MM.1S (cell line): ENCODE results near the gene TGFBR3.

Experiments used
- EZH2phosphoT487 ChIP-seq: fragments of 300-600 bp; sonication (generic); IDR thresholded peaks from 2 replicates; pipeline ENCODE4 v1.6.1; 2018; ENCODE audit warnings: antibody characterized with exemption, low read length
- TF ChIP-seq, protein P1 (sequence below): fragments of 300-600 bp; sonication (generic); IDR thresholded peaks from 2 replicates; pipeline ENCODE4 v1.5.1; 2016; ENCODE audit warnings: antibody characterized with exemption, low read length, mixed read lengths

DNA sequence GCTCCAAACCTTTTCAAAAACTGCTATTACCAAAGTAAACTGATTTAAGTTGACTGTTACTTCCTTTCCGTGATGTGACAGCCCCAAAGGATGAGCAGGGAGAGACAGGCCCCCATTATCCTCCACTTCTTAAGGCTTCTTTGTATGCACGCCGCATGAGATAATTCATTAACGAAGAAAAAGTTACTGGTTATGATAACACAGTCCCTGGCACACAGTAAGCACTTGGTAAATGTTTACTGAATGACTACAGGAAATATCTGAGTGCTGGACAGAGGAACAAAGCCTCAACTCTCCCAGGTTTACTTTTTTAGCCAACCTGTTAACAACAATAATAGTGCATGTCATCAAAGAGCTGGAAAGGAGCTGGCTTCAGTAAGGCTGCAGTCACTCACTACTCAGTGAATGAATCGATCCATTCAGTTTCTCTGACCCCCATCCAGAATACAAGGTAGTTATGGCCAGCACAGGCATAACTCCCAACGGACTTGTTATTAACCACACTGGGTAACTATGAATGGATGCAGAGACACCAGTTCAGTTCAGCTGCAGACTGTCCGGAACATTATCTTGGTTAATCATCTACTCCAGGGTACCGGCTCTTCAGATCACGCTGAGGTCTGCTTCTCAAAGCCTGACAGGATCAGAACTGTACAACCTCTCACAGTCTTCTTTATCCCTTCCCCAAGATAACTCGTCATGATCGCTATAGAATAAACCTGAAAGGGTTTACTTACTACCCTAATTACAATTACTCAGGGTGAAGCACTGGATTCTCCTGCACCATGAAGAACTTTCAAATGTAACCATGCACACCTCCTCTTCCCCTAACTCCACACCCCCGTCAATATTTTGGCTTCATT, 58.3 kb downstream of the TGFBR3 start:
- TF ChIP-seq EZH2phosphoT487 = no peak
- TF ChIP-seq, protein P1, sequence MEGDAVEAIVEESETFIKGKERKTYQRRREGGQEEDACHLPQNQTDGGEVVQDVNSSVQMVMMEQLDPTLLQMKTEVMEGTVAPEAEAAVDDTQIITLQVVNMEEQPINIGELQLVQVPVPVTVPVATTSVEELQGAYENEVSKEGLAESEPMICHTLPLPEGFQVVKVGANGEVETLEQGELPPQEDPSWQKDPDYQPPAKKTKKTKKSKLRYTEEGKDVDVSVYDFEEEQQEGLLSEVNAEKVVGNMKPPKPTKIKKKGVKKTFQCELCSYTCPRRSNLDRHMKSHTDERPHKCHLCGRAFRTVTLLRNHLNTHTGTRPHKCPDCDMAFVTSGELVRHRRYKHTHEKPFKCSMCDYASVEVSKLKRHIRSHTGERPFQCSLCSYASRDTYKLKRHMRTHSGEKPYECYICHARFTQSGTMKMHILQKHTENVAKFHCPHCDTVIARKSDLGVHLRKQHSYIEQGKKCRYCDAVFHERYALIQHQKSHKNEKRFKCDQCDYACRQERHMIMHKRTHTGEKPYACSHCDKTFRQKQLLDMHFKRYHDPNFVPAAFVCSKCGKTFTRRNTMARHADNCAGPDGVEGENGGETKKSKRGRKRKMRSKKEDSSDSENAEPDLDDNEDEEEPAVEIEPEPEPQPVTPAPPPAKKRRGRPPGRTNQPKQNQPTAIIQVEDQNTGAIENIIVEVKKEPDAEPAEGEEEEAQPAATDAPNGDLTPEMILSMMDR = no peak
